Measurements from ENCODE around the gene TRAPPC11.

DNA sequence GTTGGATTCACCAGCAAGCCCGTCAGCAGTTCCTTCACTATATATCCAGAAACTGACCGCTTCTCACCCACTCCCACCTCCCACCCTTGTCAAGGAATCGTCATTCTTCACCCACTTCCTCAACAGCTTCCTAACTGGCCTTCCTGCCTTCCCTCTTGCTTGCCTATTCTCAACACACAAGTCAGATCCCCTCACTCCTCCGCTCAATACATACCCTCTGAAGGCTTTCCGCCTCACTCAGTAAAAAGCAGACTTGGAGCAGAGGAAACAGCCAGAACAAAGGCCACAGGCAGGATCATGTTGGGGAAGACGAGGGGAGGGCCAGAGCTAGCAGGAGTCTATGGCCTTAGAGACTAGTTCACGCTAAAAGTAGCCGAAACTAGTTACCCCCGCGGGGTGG lies 23.8 kb upstream of the TRAPPC11 start:
- TF ChIP-seq ARNTL (CRISPR knock-in tag; IDR thresholded peaks at IDR 0.05; ENCODE audit: borderline replicate concordance, low read depth): no peak
- no peak for TF ChIP-seq CSDC2 (CRISPR knock-in tag; IDR thresholded peaks at IDR 0.05)
- TF ChIP-seq ESRRG (CRISPR knock-in tag; IDR thresholded peaks at IDR 0.05): no peak
- no peak for TF ChIP-seq ZNF70 (CRISPR knock-in tag; IDR thresholded peaks at IDR 0.05)

All from SK-N-SH treated with all-trans-retinoic acid at 6 μM for 48 hours (cell line).